ENCODE results near the gene ZEB2. TPM values are rescaled to one million over a fixed set of nuclear protein-coding genes. Genes with fewer than 3 reads are reported as not detected.
A peak's percentile ranks its signal among the peaks of the same experiment; 100 is the strongest.

Gene ZEB2
- total RNA-seq, 4 donors from 2014 or later, result 19.8 to 69.6 (median 42.9) TPM

DNA sequence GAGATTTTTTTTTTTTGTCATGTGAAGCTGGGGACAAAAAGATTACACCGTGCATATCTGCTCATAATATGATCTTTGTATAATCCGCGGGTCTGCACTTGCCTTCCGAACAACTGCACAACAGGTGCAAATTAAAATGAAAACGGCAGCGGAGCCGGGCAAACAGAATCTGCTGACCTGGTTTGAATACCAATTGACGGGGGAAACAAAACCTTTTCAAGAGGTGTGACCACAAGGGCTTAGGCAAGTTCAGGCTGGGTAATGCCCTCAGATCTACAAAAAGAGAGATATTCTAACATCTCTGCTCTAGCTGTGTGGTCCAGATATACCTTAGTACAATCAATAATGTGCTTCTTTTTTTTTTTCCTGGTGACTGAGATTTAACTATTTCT, 88.5 kb downstream of the ZEB2 start:
- Histone ChIP-seq H3K4me1 (peaks cover 0 to 12% (median 0%) of the 10 kb centered on the region in 4 donors), H3K36me3 (no peaks in the 10 kb centered on the region), H3K9me3 (no peaks in the 10 kb centered on the region), H3K4me3 (peak overlapping the region in 1 of 4 donors; percentile 3), H3K27me3 (no peaks in the 10 kb centered on the region), H3K27ac (peak overlapping the region; percentile 63 to 68 (median 65))
- 58 to 100% methylated on average over 1 to 8 of the region's 8 CpGs for WGBS, 2 donors (ENCODE audit: low coverage in 1 of 2)
- TF ChIP-seq POLR2A (IDR thresholded peaks at IDR 0.05) (no peak), EP300 (IDR thresholded peaks at IDR 0.05; ENCODE audit: low read depth) (no peak), POLR2AphosphoS5 (IDR thresholded peaks at IDR 0.05) (no peak)
- TF ChIP-seq, protein P1, sequence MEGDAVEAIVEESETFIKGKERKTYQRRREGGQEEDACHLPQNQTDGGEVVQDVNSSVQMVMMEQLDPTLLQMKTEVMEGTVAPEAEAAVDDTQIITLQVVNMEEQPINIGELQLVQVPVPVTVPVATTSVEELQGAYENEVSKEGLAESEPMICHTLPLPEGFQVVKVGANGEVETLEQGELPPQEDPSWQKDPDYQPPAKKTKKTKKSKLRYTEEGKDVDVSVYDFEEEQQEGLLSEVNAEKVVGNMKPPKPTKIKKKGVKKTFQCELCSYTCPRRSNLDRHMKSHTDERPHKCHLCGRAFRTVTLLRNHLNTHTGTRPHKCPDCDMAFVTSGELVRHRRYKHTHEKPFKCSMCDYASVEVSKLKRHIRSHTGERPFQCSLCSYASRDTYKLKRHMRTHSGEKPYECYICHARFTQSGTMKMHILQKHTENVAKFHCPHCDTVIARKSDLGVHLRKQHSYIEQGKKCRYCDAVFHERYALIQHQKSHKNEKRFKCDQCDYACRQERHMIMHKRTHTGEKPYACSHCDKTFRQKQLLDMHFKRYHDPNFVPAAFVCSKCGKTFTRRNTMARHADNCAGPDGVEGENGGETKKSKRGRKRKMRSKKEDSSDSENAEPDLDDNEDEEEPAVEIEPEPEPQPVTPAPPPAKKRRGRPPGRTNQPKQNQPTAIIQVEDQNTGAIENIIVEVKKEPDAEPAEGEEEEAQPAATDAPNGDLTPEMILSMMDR (IDR thresholded peaks at IDR 0.05), result no peak
- in situ Hi-C loops (cut with MboI; ENCODE audit: low pct_ligation_motif_present in 1 of 4, low pct_unique_long_range_greater_than_20kb in 1 of 4, low sequenced_read_pairs in 3 of 4), result no loop called here
- DNase-seq, result no peak
- intact Hi-C loops (cut with DNase I; ENCODE audit: low total_unique reads), result no loop called here

DNA sequence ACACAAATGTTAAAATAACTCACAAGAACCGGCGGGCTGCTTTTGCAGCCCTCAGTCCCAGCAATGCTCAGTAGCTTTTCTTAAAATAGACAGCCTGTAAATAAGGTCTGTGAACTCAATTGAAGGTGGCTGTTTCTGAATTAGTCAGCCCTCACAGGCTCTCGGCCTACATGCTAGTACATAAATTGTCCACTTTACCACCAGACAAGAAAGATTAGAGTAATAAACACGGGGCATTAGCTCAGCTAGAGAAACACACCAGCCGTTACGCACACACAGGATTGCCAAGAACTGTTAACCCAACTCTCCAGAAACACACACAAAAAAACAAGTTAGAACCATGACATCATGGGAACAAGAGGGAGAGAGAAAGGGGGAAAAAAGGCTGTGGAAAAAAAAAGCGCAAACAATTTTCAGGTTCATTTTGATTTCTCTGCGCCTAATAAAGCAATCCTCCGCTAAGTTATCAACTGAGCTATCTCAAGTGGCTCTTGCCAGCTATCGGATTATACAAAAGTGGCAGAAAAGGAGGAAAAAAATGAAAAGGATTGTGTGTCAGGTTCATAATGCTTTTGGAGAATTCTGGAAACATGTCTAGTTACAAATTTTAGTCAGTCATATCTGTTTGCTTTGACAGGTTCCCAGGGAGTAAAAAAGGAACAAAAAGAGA, 89.1 kb downstream of the ZEB2 start:
- in situ Hi-C loops (cut with MboI; ENCODE audit: low pct_ligation_motif_present in 1 of 4, low pct_unique_long_range_greater_than_20kb in 1 of 4, low sequenced_read_pairs in 3 of 4), result no loop called here
- no peaks in the 10 kb centered on the region for H3K27me3 ChIP-seq
- intact Hi-C loops (cut with DNase I; ENCODE audit: low total_unique reads), result no loop called here
- TF ChIP-seq POLR2AphosphoS5 (IDR thresholded peaks at IDR 0.05), result peak in 2 of 3 donors; percentile 51 to 53
- TF ChIP-seq, protein P1 (IDR thresholded peaks at IDR 0.05), result no peak
- no peaks in the 10 kb centered on the region for H3K9me3 ChIP-seq
- DNase-seq, result no peak
- WGBS, 2 donors (ENCODE audit: low coverage in 1 of 2), result 34 to 54% methylated on average over 10 of the region's 10 CpGs
- no peaks in the 10 kb centered on the region for H3K36me3 ChIP-seq
- peaks cover 0 to 12% (median 0%) of the 10 kb centered on the region in 4 donors for H3K4me1 ChIP-seq
- peak overlapping the region in 1 of 4 donors; percentile 3 for H3K4me3 ChIP-seq
- H3K27ac ChIP-seq, result peak overlapping the region; percentile 63 to 68 (median 65)

DNA sequence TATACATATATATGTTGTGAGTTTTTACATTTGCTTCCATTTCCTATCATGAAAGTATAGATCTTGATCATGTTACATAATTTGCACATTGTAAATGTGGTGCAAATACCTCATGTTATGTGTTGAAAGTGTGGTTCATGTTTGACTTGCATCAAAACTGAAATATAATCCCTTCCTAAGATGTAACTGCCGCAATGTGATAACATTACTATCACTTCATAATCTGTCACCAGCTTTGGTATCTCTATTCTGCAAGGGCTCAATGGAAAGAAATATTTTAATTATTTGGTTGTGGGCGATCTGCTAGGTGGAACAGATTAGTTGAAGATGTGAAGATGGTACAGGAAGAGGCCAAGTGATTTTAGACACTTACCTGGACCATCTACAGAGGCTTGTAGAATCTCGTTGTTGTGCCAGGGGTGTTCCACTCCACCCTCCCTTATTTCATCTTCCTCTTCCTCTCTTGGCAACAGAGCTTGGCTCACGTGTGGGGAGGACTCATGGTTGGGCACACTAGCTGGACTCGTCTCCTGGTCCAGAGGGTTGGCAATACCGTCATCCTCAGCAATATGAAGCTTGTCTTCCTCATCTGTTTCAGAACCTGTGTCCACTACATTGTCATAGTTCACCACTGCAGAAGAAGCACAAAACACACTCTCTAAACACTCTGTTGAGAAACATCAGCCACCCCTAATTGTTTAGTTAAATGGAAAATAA, 90.4 kb downstream of the ZEB2 start:
- DNase-seq, result no peak
- 58 to 72% methylated on average over 5 to 6 of the region's 6 CpGs for WGBS, 2 donors (ENCODE audit: low coverage in 1 of 2)
- Histone ChIP-seq H3K36me3 (no peaks in the 10 kb centered on the region), H3K4me3 (no peak overlapping the region), H3K27ac (peak overlapping the region in 3 of 4 donors; percentile 63 to 68 (median 67)), H3K4me1 (peaks cover 0 to 12% (median 0%) of the 10 kb centered on the region in 4 donors), H3K9me3 (no peaks in the 10 kb centered on the region), H3K27me3 (no peaks in the 10 kb centered on the region)
- TF ChIP-seq EP300 (IDR thresholded peaks at IDR 0.05; ENCODE audit: low read depth) (no peak), POLR2A (IDR thresholded peaks at IDR 0.05) (no peak), POLR2AphosphoS5 (IDR thresholded peaks at IDR 0.05) (no peak)
- TF ChIP-seq, protein P1 (IDR thresholded peaks at IDR 0.05), result no peak
- in situ Hi-C loops (cut with MboI; ENCODE audit: low pct_ligation_motif_present in 1 of 4, low pct_unique_long_range_greater_than_20kb in 1 of 4, low sequenced_read_pairs in 3 of 4), result no loop called here
- intact Hi-C loops (cut with DNase I; ENCODE audit: low total_unique reads), result no loop called here

DNA sequence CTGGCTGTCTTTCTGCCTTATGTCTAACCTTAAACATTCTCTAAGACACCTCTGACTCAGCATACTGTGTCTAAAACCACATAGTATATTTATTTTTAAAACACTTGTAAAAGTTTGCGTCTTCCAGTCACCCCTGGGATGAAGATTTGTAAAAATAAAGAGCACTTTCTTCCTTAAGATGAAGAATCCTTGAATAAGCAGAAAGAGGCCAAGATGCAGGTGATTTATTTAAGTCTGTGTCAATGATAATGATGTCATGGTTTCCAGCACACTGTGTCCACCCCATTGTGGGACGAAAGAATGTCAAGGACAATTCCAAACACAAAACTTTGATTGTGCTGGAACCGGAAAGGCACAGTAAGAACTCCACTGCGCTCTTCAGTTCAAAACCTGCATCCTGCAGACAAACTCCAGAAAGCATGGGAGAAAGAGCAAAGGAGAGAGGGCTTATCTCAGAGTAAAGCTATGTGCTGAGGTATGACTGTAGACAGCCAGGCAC, 92.9 kb downstream of the ZEB2 start:
- H3K36me3 ChIP-seq, result no peaks in the 10 kb centered on the region
- H3K27ac ChIP-seq, result peak overlapping the region; percentile 18 to 47 (median 36)
- H3K27me3 ChIP-seq, result no peaks in the 10 kb centered on the region
- WGBS, 2 donors (ENCODE audit: low coverage in 1 of 2), result 37 to 51% methylated on average over 4 of the region's 4 CpGs
- in situ Hi-C loops (cut with MboI; ENCODE audit: low pct_ligation_motif_present in 1 of 4, low pct_unique_long_range_greater_than_20kb in 1 of 4, low sequenced_read_pairs in 3 of 4), result no loop called here
- H3K4me3 ChIP-seq, result no peak overlapping the region
- peak in 2 of 3 donors; percentile 9 to 39 for TF ChIP-seq POLR2AphosphoS5 (IDR thresholded peaks at IDR 0.05)
- TF ChIP-seq EP300 (IDR thresholded peaks at IDR 0.05; ENCODE audit: low read depth), result no peak
- no peak for DNase-seq
- intact Hi-C loops (cut with DNase I; ENCODE audit: low total_unique reads), result no loop called here
- H3K9me3 ChIP-seq, result no peaks in the 10 kb centered on the region
- peaks cover 0 to 2% (median 0%) of the 10 kb centered on the region in 4 donors for H3K4me1 ChIP-seq

Measured in transverse colon (tissue), 4 donors.